A673 (cell line): ENCODE data around the gene C19orf73. TPM values are rescaled to one million over a fixed set of nuclear protein-coding genes. Genes with fewer than 3 reads are reported as not detected.

Experiments used
- BruUV-seq: library from RNA; stranded (reverse); fragments of 400-500 nt; replicated peaks from 2 replicates; lab custom pipeline; 2021; lab: Mats Ljungman, UMichigan
- CTCF ChIA-PET: fragments of 300-600 bp; sonication (Branson Sonifier 250); formaldehyde crosslinking; loops from one replicate; lab custom pipeline; 2022; ENCODE audit warnings: antibody characterized with exemption; lab: Charles Lee
- POLR2A ChIA-PET: fragments of 300-600 bp; sonication (Branson Sonifier 250); formaldehyde crosslinking; loops from one replicate; lab custom pipeline; 2022; ENCODE audit warnings: antibody characterized with exemption; ENCODE audit not compliant: low non-redundant PET; lab: Charles Lee
- DNase-seq: peaks from one replicate; pipeline ENCODE4 v3.0.0-alpha.2; 2015; ENCODE audit warnings: low spot score
- H3K27ac ChIP-seq: fragments of 200-600 bp; sonication (generic); 2 replicates; pipeline ENCODE4 v1.5.1; 2016; ENCODE audit warnings: mixed run types, low read depth, mild to moderate bottlenecking, mixed read lengths, antibody characterized with exemption, low read length; ENCODE audit not compliant: poor library complexity, severe bottlenecking
- H3K27me3 ChIP-seq: fragments of 200-600 bp; sonication (generic); replicated peaks from 2 replicates; pipeline ENCODE4 v1.6.1; 2017; ENCODE audit warnings: mixed run types, low read depth, mild to moderate bottlenecking, mixed read lengths, antibody characterized with exemption, low read length; ENCODE audit not compliant: insufficient read depth, poor library complexity
- H3K36me3 ChIP-seq: fragments of 200-600 bp; sonication (generic); 2 replicates; pipeline ENCODE4 v1.6.1; 2016; ENCODE audit warnings: mixed run types, mild to moderate bottlenecking, mixed read lengths, antibody characterized with exemption, low read length; ENCODE audit not compliant: insufficient read depth, poor library complexity, severe bottlenecking
- H3K4me1 ChIP-seq: fragments of 200-600 bp; sonication (generic); 2 replicates; pipeline ENCODE4 v1.6.1; 2017; ENCODE audit warnings: mixed run types, mild to moderate bottlenecking, mixed read lengths, antibody characterized with exemption, low read length; ENCODE audit not compliant: insufficient read depth, poor library complexity, severe bottlenecking
- H3K4me3 ChIP-seq: fragments of 200-600 bp; sonication (generic); 2 replicates; pipeline ENCODE4 v1.5.1; 2016; ENCODE audit warnings: low read depth, mixed run types, mild to moderate bottlenecking, mixed read lengths, low read length; ENCODE audit not compliant: poor library complexity, severe bottlenecking
- H3K9me3 ChIP-seq: fragments of 200-600 bp; sonication (generic); 2 replicates; pipeline ENCODE4 v1.6.1; 2016; ENCODE audit warnings: mixed run types, low read depth, mild to moderate bottlenecking, mixed read lengths, antibody characterized with exemption, low read length; ENCODE audit not compliant: poor library complexity, severe bottlenecking
- EZH2 ChIP-seq: fragments of 200-600 bp; sonication (generic); IDR thresholded peaks from 2 replicates; pipeline ENCODE4 v1.6.1; 2017; ENCODE audit warnings: borderline replicate concordance, low read depth, mild to moderate bottlenecking, mixed read lengths, antibody characterized with exemption, low read length; ENCODE audit not compliant: poor library complexity, severe bottlenecking
- intact Hi-C: fragments of 100-400 bp; cut with micrococcal nuclease; formaldehyde crosslinking; loops from one replicate; pipeline ENCODE4 v1.10.0; 2022; ENCODE audit not compliant: unreplicated experiment
- total RNA-seq: library from RNA; stranded (reverse); gene quantifications from 2 replicates; pipeline ENCODE4 v1.2.3, GENCODE V29; 2021
- TF ChIP-seq, protein P1 (sequence below): fragments of 300-800, 200-600 bp; sonication (generic); conservative IDR thresholded peaks from 2 replicates; pipeline ENCODE4 v1.5.1; 2017; ENCODE audit warnings: low read depth, mild to moderate bottlenecking, antibody characterized with exemption, low read length, moderate library complexity, mixed read lengths

C19orf73 gene
- total RNA-seq, 1 experiment from 2014 or later, result 1.7 TPM

DNA sequence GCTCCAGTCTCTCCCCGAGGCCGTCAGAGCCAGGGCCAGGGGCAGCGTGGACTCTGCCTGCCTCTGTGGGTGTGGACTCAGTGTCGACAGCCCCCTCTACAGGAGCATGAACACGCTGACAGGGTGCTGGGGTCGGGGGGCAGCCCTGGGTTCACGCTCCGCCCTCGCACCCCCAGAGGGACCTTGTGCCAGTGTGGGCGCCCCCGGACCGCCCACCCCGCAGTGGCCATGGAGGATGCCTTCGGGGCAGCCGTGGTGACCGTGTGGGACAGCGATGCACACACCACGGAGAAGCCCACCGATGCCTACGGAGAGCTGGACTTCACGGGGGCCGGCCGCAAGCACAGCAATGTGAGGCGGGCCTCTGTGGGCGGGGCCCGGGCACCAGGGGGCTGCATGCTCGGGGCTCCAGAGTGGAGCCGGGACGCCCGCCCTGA is 46.9 kb upstream of the C19orf73 start:
- Histone ChIP-seq H3K4me1 (no peaks in the 10 kb centered on the region), H3K27me3 (no peaks in the 10 kb centered on the region), H3K4me3 (no peak overlapping the region), H3K9me3 (no peaks in the 10 kb centered on the region), H3K36me3 (peaks cover 4% of the 10 kb centered on the region), H3K27ac (no peak overlapping the region)
- no TSS peak for BruUV-seq
- POLR2A ChIA-PET, result no interaction called here
- DNase-seq, result no peak
- CTCF ChIA-PET, result no interaction called here
- intact Hi-C loops, result no loop called here
- no peak for TF ChIP-seq EZH2
- TF ChIP-seq, protein P1, sequence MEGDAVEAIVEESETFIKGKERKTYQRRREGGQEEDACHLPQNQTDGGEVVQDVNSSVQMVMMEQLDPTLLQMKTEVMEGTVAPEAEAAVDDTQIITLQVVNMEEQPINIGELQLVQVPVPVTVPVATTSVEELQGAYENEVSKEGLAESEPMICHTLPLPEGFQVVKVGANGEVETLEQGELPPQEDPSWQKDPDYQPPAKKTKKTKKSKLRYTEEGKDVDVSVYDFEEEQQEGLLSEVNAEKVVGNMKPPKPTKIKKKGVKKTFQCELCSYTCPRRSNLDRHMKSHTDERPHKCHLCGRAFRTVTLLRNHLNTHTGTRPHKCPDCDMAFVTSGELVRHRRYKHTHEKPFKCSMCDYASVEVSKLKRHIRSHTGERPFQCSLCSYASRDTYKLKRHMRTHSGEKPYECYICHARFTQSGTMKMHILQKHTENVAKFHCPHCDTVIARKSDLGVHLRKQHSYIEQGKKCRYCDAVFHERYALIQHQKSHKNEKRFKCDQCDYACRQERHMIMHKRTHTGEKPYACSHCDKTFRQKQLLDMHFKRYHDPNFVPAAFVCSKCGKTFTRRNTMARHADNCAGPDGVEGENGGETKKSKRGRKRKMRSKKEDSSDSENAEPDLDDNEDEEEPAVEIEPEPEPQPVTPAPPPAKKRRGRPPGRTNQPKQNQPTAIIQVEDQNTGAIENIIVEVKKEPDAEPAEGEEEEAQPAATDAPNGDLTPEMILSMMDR, result no peak

DNA sequence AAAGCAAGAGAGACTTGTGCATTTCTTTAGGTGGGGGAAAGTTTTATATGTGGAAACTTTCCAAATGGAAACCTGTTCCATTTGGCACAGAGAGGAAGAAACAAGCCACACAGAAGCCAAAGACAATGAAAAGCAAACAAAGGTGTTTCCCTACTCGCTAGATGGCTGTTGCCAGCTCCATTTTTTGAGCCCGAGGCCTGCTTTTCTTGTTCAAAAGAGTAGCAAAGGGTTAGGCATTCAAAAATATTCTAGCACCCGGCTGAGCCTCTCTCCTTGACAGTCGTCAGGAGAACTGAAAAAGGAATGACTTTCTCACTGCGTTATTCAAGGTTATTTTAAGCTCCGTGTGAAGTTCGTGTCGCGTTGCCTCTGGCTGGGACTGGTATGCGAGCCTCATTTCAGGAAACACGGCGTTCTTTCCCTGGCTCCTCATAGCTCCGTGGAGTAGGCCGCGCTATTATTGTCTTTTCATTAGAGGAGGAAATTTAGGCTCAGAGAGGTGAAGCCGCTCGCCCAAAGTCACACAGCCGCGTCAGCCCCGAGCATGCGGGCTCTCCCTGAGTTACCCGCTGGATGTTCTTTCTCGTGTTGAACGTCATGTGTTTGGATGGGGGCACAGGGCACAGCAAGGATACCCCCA is 46.3 kb upstream of the C19orf73 start:
- H3K36me3 ChIP-seq, result no peaks in the 10 kb centered on the region
- POLR2A ChIA-PET, result no interaction called here
- no TSS peak for BruUV-seq
- H3K4me3 ChIP-seq, result no peak overlapping the region
- DNase-seq, result no peak
- no peaks in the 10 kb centered on the region for H3K4me1 ChIP-seq
- H3K27ac ChIP-seq, result no peak overlapping the region
- H3K9me3 ChIP-seq, result no peaks in the 10 kb centered on the region
- CTCF ChIA-PET, result no interaction called here
- TF ChIP-seq, protein P1, result no peak
- intact Hi-C loops, result no loop called here
- H3K27me3 ChIP-seq, result no peaks in the 10 kb centered on the region

DNA sequence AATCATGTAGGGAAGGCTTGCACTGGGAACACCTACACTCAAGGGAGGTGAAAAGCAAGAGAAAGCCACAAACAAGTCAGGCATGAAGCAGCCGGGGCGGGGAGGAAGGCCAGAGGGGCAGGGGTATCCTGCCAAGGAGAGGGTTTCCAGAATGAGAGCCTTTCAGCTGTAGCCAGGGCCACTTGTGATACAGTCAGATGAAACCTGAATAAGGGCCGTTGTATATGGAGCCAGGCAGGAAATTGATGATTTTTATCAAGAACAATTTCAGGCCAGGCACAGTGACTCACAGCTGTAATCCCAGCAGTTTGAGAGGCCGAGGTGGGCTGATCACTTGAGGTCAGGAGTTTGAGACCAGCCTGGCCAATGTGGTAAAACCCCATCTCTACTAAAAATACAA is 43.0 kb upstream of the C19orf73 start:
- Histone ChIP-seq H3K27ac (no peak overlapping the region), H3K9me3 (no peaks in the 10 kb centered on the region), H3K36me3 (peaks cover 3% of the 10 kb centered on the region), H3K27me3 (no peaks in the 10 kb centered on the region), H3K4me1 (peaks cover 7% of the 10 kb centered on the region), H3K4me3 (no peak overlapping the region)
- CTCF ChIA-PET, result interaction anchor here (0.6 to 0.7 kb wide), 2 partner anchors 39 to 47 kb away, joined by 3 to 4 read pairs; no protein-coding TSS in a partner anchor
- BruUV-seq, result no TSS peak
- POLR2A ChIA-PET, result no interaction called here
- intact Hi-C loops, result no loop called here
- DNase-seq, result no peak
- no peak for TF ChIP-seq EZH2
- TF ChIP-seq, protein P1, result no peak
